LoVo (cell line): ENCODE results near the gene ARHGEF18.
A peak's percentile ranks its signal among the peaks of the same experiment; 100 is the strongest.
"Not testable (repeated sequence)": the region's sequence is repeated elsewhere in the genome, so short reads cannot be mapped to it uniquely, and the experiment has no call there.

Experiments
- DNase-seq: peaks from one replicate; pipeline ENCODE4 v3.0.0-alpha.2; 2016; ENCODE audit warnings: low spot score

Gene ARHGEF18

GRCh38 chr19:7349231-7349591 is 474 bp downstream of the ARHGEF18 start:
- no peak for DNase-seq

GRCh38 chr19:7349961-7350711 is 1.4 kb downstream of the ARHGEF18 start:
- no peak for DNase-seq

- DNase-seq = no peak
Measured at GRCh38 chr19:7351861-7352260, 3.1 kb downstream of the ARHGEF18 start.

GRCh38 chr19:7355151-7355820 is 6.5 kb downstream of the ARHGEF18 start:
- no peak for DNase-seq

- DNase-seq = no peak
Measured at GRCh38 chr19:7355871-7356270, 7.1 kb downstream of the ARHGEF18 start.

GRCh38 chr19:7356899-7357627 is 8.3 kb downstream of the ARHGEF18 start:
- no peak for DNase-seq

- DNase-seq = no peak
Measured at GRCh38 chr19:7358102-7358597, 9.4 kb downstream of the ARHGEF18 start.

GRCh38 chr19:7360393-7360984 is 11.8 kb downstream of the ARHGEF18 start:
- DNase-seq = no peak

GRCh38 chr19:7363225-7363624 is 14.5 kb downstream of the ARHGEF18 start:
- no peak for DNase-seq

- peak; percentile 39 for DNase-seq
Measured at GRCh38 chr19:7366701-7367420, 18.1 kb downstream of the ARHGEF18 start.

- no peak for DNase-seq
Measured at GRCh38 chr19:7368456-7368855, 19.7 kb downstream of the ARHGEF18 start.

- not testable (repeated sequence) for DNase-seq
Measured at GRCh38 chr19:7368866-7369265, 20.1 kb downstream of the ARHGEF18 start.

GRCh38 chr19:7370546-7370945 is 21.8 kb downstream of the ARHGEF18 start:
- no peak for DNase-seq

GRCh38 chr19:7371001-7371400 is 22.3 kb downstream of the ARHGEF18 start:
- no peak for DNase-seq

GRCh38 chr19:7372810-7373209 is 24.1 kb downstream of the ARHGEF18 start:
- DNase-seq = no peak

GRCh38 chr19:7373862-7374261 is 25.1 kb downstream of the ARHGEF18 start:
- DNase-seq = no peak

- no peak for DNase-seq
Measured at GRCh38 chr19:7376151-7376852, 27.6 kb downstream of the ARHGEF18 start.

- no peak for DNase-seq
Measured at GRCh38 chr19:7377196-7377595, 28.5 kb downstream of the ARHGEF18 start.

GRCh38 chr19:7381073-7381390 is 32.3 kb downstream of the ARHGEF18 start:
- no peak for DNase-seq

- DNase-seq = no peak
Measured at GRCh38 chr19:7382694-7383093, 34.0 kb downstream of the ARHGEF18 start.

GRCh38 chr19:7383284-7383683 is 34.5 kb downstream of the ARHGEF18 start:
- no peak for DNase-seq
